ENCODE results near the gene PKD2. TPM values are rescaled to one million over a fixed set of nuclear protein-coding genes. Genes with fewer than 3 reads are reported as not detected.
"Not testable (repeated sequence)": the region's sequence is repeated elsewhere in the genome, so short reads cannot be mapped to it uniquely, and the experiment has no call there.

PKD2 gene
- total RNA-seq, 2 experiments from 2014 or later, result 11.8 to 13.2 TPM

GRCh38 chr4:87977521-87978278, 29.7 kb upstream of the PKD2 start:
- CTCF ChIA-PET, result no interaction called here
- POLR2A ChIA-PET, result no interaction called here
- Mint-ChIP-seq H3K9me3 (no peaks in the 10 kb centered on the region), H3K4me3 (no peak overlapping the region), H3K36me3 (ENCODE audit: low read depth) (no peaks in the 10 kb centered on the region), H3K27ac (no peak overlapping the region), H3K27me3 (peaks cover 47% of the 10 kb centered on the region), H3K4me1 (peaks cover 10% of the 10 kb centered on the region)
- DNase-seq, result no peak

DNA sequence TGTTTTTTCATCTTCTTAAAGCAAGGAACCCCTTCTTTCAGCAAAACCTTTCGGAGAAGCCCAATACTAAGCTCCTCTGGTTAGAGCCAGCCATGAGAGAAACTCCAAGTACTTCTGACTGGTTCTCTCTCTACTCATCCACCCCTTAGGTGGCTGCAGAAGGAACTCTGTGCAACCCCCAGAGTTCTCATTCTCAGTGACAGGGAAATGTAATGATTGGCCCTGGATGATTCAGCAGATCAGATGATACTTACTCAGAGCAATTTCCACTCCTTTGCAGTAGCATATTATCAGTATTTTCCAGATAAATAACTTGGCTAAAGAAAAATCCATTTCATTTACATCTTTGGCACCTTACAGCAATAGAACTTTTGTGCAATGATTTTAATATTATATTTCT, 28.8 kb upstream of the PKD2 start:
- DNase-seq, result no peak
- CTCF ChIA-PET, result no interaction called here
- H3K4me1 Mint-ChIP-seq, result peaks cover 10% of the 10 kb centered on the region
- POLR2A ChIA-PET, result no interaction called here
- H3K27me3 Mint-ChIP-seq, result peaks cover 41% of the 10 kb centered on the region
- no peaks in the 10 kb centered on the region for H3K36me3 Mint-ChIP-seq (ENCODE audit: low read depth)
- H3K9me3 Mint-ChIP-seq, result no peaks in the 10 kb centered on the region
- H3K27ac Mint-ChIP-seq, result no peak overlapping the region
- H3K4me3 Mint-ChIP-seq, result no peak overlapping the region

DNA sequence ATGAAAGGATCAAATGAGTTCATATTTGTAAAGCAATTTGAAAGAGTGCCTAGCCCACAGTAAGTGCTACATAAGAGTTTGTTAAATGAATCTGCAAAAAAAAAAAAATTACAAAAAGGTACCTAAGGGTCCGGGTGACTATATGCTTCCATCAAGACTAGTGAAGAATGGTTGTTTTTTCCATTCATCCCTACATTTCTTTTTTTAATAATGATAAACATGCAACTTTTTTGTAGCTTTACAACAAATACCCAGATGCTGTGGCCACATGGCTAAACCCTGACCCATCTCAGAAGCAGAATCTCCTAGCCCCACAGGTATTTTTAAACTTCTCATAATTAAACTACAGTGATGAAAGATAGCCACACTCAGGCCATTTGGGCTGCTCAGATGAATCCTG, 27.6 kb upstream of the PKD2 start:
- Mint-ChIP-seq H3K9me3 (no peaks in the 10 kb centered on the region), H3K27me3 (peaks cover 42% of the 10 kb centered on the region), H3K36me3 (ENCODE audit: low read depth) (no peaks in the 10 kb centered on the region), H3K27ac (no peak overlapping the region), H3K4me1 (peaks cover 10% of the 10 kb centered on the region), H3K4me3 (no peak overlapping the region)
- ChIA-PET POLR2A (no interaction called here), CTCF (interaction anchor here (0.7 kb wide), 1 partner anchor 673 kb away, joined by 4 read pairs; no protein-coding TSS in a partner anchor)
- no peak for DNase-seq

DNA sequence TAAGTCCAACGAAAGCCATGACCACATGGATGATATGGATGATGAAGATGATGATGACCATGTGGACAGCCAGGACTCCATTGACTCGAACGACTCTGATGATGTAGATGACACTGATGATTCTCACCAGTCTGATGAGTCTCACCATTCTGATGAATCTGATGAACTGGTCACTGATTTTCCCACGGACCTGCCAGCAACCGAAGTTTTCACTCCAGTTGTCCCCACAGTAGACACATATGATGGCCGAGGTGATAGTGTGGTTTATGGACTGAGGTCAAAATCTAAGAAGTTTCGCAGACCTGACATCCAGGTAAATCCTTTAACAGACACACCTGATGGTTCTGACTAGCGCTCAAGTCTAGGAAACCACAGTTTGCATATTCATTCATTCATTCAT, 25.9 kb upstream of the PKD2 start:
- Mint-ChIP-seq H3K4me1 (no peaks in the 10 kb centered on the region), H3K27me3 (peaks cover 35% of the 10 kb centered on the region), H3K9me3 (no peaks in the 10 kb centered on the region)

DNA sequence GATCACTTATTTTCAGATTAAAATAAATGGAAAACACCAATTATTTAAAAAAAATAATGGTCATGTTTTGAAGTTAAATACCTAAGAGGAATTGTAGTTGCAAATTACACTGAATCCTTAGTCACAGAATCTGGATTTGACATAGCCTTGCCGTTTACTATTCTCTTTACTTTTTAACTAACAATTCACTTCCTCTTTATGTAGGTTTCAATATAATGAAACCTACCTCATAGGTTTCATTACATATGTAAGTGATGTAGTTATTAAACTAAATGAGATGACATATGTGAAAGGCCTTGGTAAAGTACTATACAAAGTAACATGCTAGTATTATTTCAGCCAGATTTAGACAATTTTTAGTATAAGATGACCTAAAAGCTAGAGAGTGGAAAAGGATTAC, 25.4 kb upstream of the PKD2 start:
- ChIA-PET POLR2A (no interaction called here), CTCF (interaction anchor here (1.3 kb wide), 1 partner anchor 8 kb away, joined by 6 read pairs; no protein-coding TSS in a partner anchor)
- Mint-ChIP-seq H3K36me3 (ENCODE audit: low read depth) (no peaks in the 10 kb centered on the region), H3K27me3 (peaks cover 32% of the 10 kb centered on the region), H3K9me3 (no peaks in the 10 kb centered on the region), H3K27ac (no peak overlapping the region), H3K4me3 (no peak overlapping the region), H3K4me1 (no peaks in the 10 kb centered on the region)
- DNase-seq, result no peak

More for the DNA sequence above, 25.9 kb upstream of the PKD2 start:
- Mint-ChIP-seq H3K36me3 (ENCODE audit: low read depth) (no peaks in the 10 kb centered on the region), H3K27ac (no peak overlapping the region), H3K4me3 (no peak overlapping the region)
- ChIA-PET CTCF (no interaction called here), POLR2A (no interaction called here)
- DNase-seq, result no peak

GRCh38 chr4:87982446-87983010, 24.9 kb upstream of the PKD2 start:
- CTCF ChIA-PET, result interaction anchor here (1.3 kb wide), 1 partner anchor 9 kb away, joined by 6 read pairs; no protein-coding TSS in a partner anchor

GRCh38 chr4:87983996-87984395, 23.4 kb upstream of the PKD2 start:
- Mint-ChIP-seq H3K36me3 (ENCODE audit: low read depth) (no peaks in the 10 kb centered on the region), H3K27ac (no peak overlapping the region), H3K27me3 (peaks cover 27% of the 10 kb centered on the region), H3K4me1 (no peaks in the 10 kb centered on the region), H3K9me3 (no peaks in the 10 kb centered on the region), H3K4me3 (no peak overlapping the region)
- CTCF ChIA-PET, result no interaction called here
- no peak for DNase-seq
- POLR2A ChIA-PET, result no interaction called here

More at GRCh38 chr4:87982446-87983010, 24.9 kb upstream of the PKD2 start:
- Mint-ChIP-seq H3K27me3 (peaks cover 32% of the 10 kb centered on the region), H3K27ac (no peak overlapping the region), H3K4me1 (no peaks in the 10 kb centered on the region), H3K4me3 (no peak overlapping the region), H3K9me3 (no peaks in the 10 kb centered on the region), H3K36me3 (ENCODE audit: low read depth) (no peaks in the 10 kb centered on the region)
- POLR2A ChIA-PET, result no interaction called here
- DNase-seq, result no peak

- ChIA-PET CTCF (interaction anchor here (0.5 to 1.5 kb wide), 2 partner anchors 12 to 35 kb away, joined by 3 read pairs; no protein-coding TSS in a partner anchor), POLR2A (no interaction called here)
- no peaks in the 10 kb centered on the region for H3K9me3 Mint-ChIP-seq
These were observed 22.1 kb upstream of the PKD2 start for GRCh38 chr4:87985097-87985886.

GRCh38 chr4:87985887-87986200, 21.6 kb upstream of the PKD2 start:
- Mint-ChIP-seq H3K36me3 (ENCODE audit: low read depth) (no peaks in the 10 kb centered on the region), H3K27ac (no peak overlapping the region), H3K9me3 (no peaks in the 10 kb centered on the region), H3K4me3 (no peak overlapping the region), H3K27me3 (peaks cover 25% of the 10 kb centered on the region), H3K4me1 (peaks cover 6% of the 10 kb centered on the region)
- no peak for DNase-seq
- ChIA-PET CTCF (interaction anchor here (1.5 kb wide), 1 partner anchor 12 kb away, joined by 3 read pairs; no protein-coding TSS in a partner anchor), POLR2A (no interaction called here)

More at GRCh38 chr4:87985097-87985886, 22.1 kb upstream of the PKD2 start:
- Mint-ChIP-seq H3K36me3 (ENCODE audit: low read depth) (no peaks in the 10 kb centered on the region), H3K4me1 (peaks cover 3% of the 10 kb centered on the region), H3K27ac (no peak overlapping the region), H3K27me3 (peaks cover 25% of the 10 kb centered on the region), H3K4me3 (no peak overlapping the region)
- peak; percentile 59 for DNase-seq

DNA sequence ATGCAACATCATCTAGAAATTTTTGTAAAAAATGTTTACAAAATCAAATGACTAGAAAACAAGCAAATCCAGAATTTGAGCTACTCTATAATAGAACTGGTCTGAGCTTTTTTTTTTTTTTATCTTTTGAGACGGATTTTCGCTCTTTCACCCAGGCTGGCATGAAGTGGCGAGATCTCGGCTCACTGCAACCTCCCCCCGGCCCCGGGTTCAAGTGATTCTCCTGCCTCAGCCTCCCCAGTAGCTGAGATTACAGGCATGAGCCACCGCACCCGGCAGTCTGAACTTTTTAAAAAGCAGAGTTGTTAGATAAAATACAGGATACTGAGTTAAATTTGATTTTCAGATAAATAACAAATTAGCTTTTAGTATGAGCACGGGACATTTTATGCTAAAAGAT, 20.9 kb upstream of the PKD2 start:
- peaks cover 21% of the 10 kb centered on the region for H3K27me3 Mint-ChIP-seq
- H3K4me3 Mint-ChIP-seq, result no peak overlapping the region
- H3K9me3 Mint-ChIP-seq, result no peaks in the 10 kb centered on the region
- ChIA-PET POLR2A (no interaction called here), CTCF (interaction anchor here (1.5 kb wide), 1 partner anchor 13 kb away, joined by 3 read pairs; no protein-coding TSS in a partner anchor)
- H3K27ac Mint-ChIP-seq, result no peak overlapping the region
- no peak for DNase-seq
- no peaks in the 10 kb centered on the region for H3K36me3 Mint-ChIP-seq (ENCODE audit: low read depth)
- peaks cover 11% of the 10 kb centered on the region for H3K4me1 Mint-ChIP-seq

- H3K27ac Mint-ChIP-seq, result no peak overlapping the region
- no peak overlapping the region for H3K4me3 Mint-ChIP-seq
- ChIA-PET POLR2A (no interaction called here), CTCF (interaction anchor here (0.7 kb wide), 1 partner anchor 438 kb away, joined by 3 read pairs; no protein-coding TSS in a partner anchor)
- H3K36me3 Mint-ChIP-seq (ENCODE audit: low read depth), result no peaks in the 10 kb centered on the region
- peaks cover 28% of the 10 kb centered on the region for H3K4me1 Mint-ChIP-seq
- no peak for DNase-seq
- no peaks in the 10 kb centered on the region for H3K9me3 Mint-ChIP-seq
- peaks cover 8% of the 10 kb centered on the region for H3K27me3 Mint-ChIP-seq
These were observed 17.7 kb upstream of the PKD2 start for GRCh38 chr4:87989765-87990164.

DNA sequence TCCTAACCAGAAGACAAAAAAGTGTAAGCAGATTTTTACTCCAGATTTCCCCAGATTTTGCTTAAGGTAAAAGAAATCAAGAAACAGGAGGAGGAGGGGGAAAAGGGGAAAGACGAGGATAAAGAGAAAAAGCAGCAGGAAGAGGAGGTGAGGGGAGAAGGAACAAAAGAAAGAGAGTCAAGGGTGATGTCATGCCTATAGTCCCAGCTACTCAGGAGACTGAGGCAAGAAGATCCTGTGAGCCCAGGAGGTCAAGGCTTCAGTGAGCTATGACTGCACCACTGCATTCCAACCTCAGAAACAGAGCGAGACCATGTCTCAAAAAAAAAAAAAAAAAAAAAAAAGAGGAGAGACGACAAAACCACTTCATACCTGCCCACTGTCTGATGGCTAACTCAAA, 12.0 kb upstream of the PKD2 start:
- POLR2A ChIA-PET, result no interaction called here
- no peaks in the 10 kb centered on the region for H3K36me3 Mint-ChIP-seq (ENCODE audit: low read depth)

DNA sequence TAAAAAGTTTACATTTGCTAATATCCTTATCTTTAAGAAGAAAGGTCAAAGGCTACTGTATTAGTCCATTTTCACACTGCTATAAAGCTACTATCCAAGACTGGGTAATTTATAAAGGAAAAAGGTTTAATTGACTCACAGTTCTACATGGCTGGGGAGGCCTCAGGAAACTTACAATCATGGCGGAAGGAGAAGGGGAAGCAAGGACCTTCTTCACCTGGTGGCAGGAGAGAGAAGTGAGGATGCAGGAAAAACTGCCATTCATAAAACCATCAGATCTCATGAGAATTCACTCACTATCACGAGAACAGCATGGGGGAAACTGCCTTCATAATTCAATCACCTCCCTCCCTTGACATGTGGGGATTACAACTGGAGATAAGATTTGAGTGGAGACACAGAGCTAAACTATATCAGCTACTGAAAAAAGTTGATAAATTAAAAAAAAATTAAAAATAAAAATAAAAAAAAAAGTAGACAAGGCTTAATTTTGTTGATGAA, 8.2 kb upstream of the PKD2 start:
- CTCF ChIA-PET, H3K4me1 Mint-ChIP-seq: not testable (repeated sequence)

More for the DNA sequence above, 12.0 kb upstream of the PKD2 start:
- no peak overlapping the region for H3K27ac Mint-ChIP-seq
- CTCF ChIA-PET, result interaction anchor here (1.0 kb wide), 1 partner anchor 22 kb away, joined by 3 read pairs; no protein-coding TSS in a partner anchor
- no peaks in the 10 kb centered on the region for H3K9me3 Mint-ChIP-seq
- DNase-seq, result no peak
- H3K4me3 Mint-ChIP-seq, result no peak overlapping the region
- H3K27me3 Mint-ChIP-seq, result peaks cover 24% of the 10 kb centered on the region
- peaks cover 23% of the 10 kb centered on the region for H3K4me1 Mint-ChIP-seq

More for the DNA sequence above, 8.2 kb upstream of the PKD2 start:
- H3K4me3 Mint-ChIP-seq; POLR2A ChIA-PET; DNase-seq; H3K27ac Mint-ChIP-seq; H3K36me3 Mint-ChIP-seq (ENCODE audit: low read depth); H3K9me3 Mint-ChIP-seq: not testable (repeated sequence)
- peaks cover 32% of the 10 kb centered on the region for H3K27me3 Mint-ChIP-seq

Measured in activated CD4-positive, alpha-beta T cell treated with anti-CD3 and anti-CD28 coated beads, Interleukin-2, amount 10 ng/mL, durations not matched to agents 7 days and 5 days (primary cell).